Left hindlimb (tissue), 1 donor: Measurements from ENCODE around the gene HS2ST1.
"Not testable (repeated sequence)": the region's sequence is repeated elsewhere in the genome, so short reads cannot be mapped to it uniquely, and the experiment has no call there.

Experiments used
- DNase-seq: peaks from one replicate; pipeline ENCODE4 v3.0.0-alpha.2; 2018

The HS2ST1 gene

GRCh38 chr1:87028576-87028975 lies 114.1 kb downstream of the HS2ST1 start:
- DNase-seq, result no peak

- no peak for DNase-seq
These were observed 116.6 kb downstream of the HS2ST1 start for GRCh38 chr1:87030740-87031690.

- DNase-seq, result no peak
These were observed 119.9 kb downstream of the HS2ST1 start for GRCh38 chr1:87034351-87034750.

- no peak for DNase-seq
These were observed 124.7 kb downstream of the HS2ST1 start for GRCh38 chr1:87039096-87039495.

GRCh38 chr1:87042111-87042811 lies 127.8 kb downstream of the HS2ST1 start:
- no peak for DNase-seq

- DNase-seq, result no peak
These were observed 130.0 kb downstream of the HS2ST1 start for GRCh38 chr1:87044424-87044823.

- DNase-seq, result no peak
These were observed 130.4 kb downstream of the HS2ST1 start for GRCh38 chr1:87044840-87045239.

- DNase-seq, result no peak
These were observed 131.4 kb downstream of the HS2ST1 start for GRCh38 chr1:87045761-87046304.

- no peak for DNase-seq
These were observed 132.5 kb downstream of the HS2ST1 start for GRCh38 chr1:87046951-87047350.

GRCh38 chr1:87048237-87048636 lies 133.8 kb downstream of the HS2ST1 start:
- no peak for DNase-seq

GRCh38 chr1:87051965-87052364 lies 137.5 kb downstream of the HS2ST1 start:
- no peak for DNase-seq

- no peak for DNase-seq
These were observed 138.0 kb downstream of the HS2ST1 start for GRCh38 chr1:87052400-87052799.

GRCh38 chr1:87052961-87053360 lies 138.5 kb downstream of the HS2ST1 start:
- DNase-seq, result no peak

- no peak for DNase-seq
These were observed 139.0 kb downstream of the HS2ST1 start for GRCh38 chr1:87053446-87053845.

- DNase-seq, result no peak
These were observed 142.5 kb downstream of the HS2ST1 start for GRCh38 chr1:87056974-87057373.

- no peak for DNase-seq
These were observed 143.9 kb downstream of the HS2ST1 start for GRCh38 chr1:87058343-87058649.

- DNase-seq, result no peak
These were observed 147.3 kb downstream of the HS2ST1 start for GRCh38 chr1:87061742-87062156.

GRCh38 chr1:87062687-87063086 lies 148.3 kb downstream of the HS2ST1 start:
- no peak for DNase-seq

GRCh38 chr1:87064309-87064708 lies 149.9 kb downstream of the HS2ST1 start:
- DNase-seq, result no peak

- DNase-seq, result no peak
These were observed 150.6 kb downstream of the HS2ST1 start for GRCh38 chr1:87064986-87065385.

GRCh38 chr1:87066708-87067107 lies 152.3 kb downstream of the HS2ST1 start:
- DNase-seq, result not testable (repeated sequence)

- DNase-seq, result no peak
These were observed 158.0 kb downstream of the HS2ST1 start for GRCh38 chr1:87072411-87072810.

- no peak for DNase-seq
These were observed 158.5 kb downstream of the HS2ST1 start for GRCh38 chr1:87072904-87073303.
